ENCODE results near the gene VWA2.

- TF ChIP-seq CTCF (optimal IDR thresholded peaks at IDR 0.05 in 1 of 3, IDR thresholded peaks at IDR 0.05 in 1 of 3, conservative IDR thresholded peaks at IDR 0.05 in 1 of 3; ENCODE audit: extremely low read depth in 1 of 3, insufficient read depth in 2 of 3, low read length in 3 of 3): no peak
- TF ChIP-seq EZH2 (IDR thresholded peaks at IDR 0.05; ENCODE audit: low read length): no peak
Observed at GRCh38 chr10:114199239-114199638, 39.8 kb upstream of the VWA2 start.

Data from keratinocyte (primary cell).